ENCODE data around the gene FBL.

The FBL gene

DNA sequence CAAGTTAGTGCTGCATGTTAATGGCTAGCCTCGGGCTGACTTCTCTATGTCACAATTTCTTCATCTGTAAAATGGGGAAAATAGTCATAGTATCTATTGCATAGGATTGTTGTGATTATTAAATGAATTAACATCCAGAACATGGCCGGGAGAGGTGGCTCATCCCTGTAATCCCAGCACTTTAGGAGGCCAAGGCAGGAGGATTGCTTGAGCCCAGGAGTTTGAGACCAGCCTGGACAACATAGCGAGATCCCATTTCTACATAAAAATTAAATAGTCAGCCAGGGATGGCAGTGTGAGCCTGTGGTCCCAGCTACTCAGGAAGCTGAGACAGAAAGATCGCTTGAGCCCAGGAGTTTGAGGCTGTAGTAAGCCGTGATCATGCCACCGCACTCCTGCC lies 21.8 kb upstream of the FBL start:
- Histone ChIP-seq H3K4me3 (ENCODE audit: low read length, poor library complexity, severe bottlenecking) (no peak overlapping the region), H4K20me1 (ENCODE audit: insufficient read depth, low read length, poor library complexity, severe bottlenecking) (no peaks in the 10 kb centered on the region), H3K79me2 (ENCODE audit: insufficient read depth, low read length) (no peaks in the 10 kb centered on the region), H3K9ac (ENCODE audit: low read depth, low read length, poor library complexity, severe bottlenecking) (no peak overlapping the region), H3K9me3 (ENCODE audit: insufficient read depth, low read depth, low read length) (no peaks in the 10 kb centered on the region), H3K9me2 (replicated peaks; ENCODE audit: low read depth, low read length) (no peaks in the 10 kb centered on the region), H3K36me3 (ENCODE audit: insufficient read depth, low read length) (no peaks in the 10 kb centered on the region), H3K4me1 (ENCODE audit: insufficient read depth, low read length, poor library complexity, severe bottlenecking) (no peaks in the 10 kb centered on the region), H2AFZ (ENCODE audit: low read length) (no peak overlapping the region), H3K27me3 (ENCODE audit: insufficient read depth, low read length, poor library complexity, severe bottlenecking) (no peaks in the 10 kb centered on the region), H3F3A (ENCODE audit: low read depth) (no peaks in the 10 kb centered on the region), H3K4me2 (ENCODE audit: low read depth, low read length, poor library complexity, severe bottlenecking) (no peak overlapping the region)
- no peak for TF ChIP-seq EZH2phosphoT487 (IDR thresholded peaks at IDR 0.05; ENCODE audit: borderline replicate concordance)
- TF ChIP-seq, protein P1, sequence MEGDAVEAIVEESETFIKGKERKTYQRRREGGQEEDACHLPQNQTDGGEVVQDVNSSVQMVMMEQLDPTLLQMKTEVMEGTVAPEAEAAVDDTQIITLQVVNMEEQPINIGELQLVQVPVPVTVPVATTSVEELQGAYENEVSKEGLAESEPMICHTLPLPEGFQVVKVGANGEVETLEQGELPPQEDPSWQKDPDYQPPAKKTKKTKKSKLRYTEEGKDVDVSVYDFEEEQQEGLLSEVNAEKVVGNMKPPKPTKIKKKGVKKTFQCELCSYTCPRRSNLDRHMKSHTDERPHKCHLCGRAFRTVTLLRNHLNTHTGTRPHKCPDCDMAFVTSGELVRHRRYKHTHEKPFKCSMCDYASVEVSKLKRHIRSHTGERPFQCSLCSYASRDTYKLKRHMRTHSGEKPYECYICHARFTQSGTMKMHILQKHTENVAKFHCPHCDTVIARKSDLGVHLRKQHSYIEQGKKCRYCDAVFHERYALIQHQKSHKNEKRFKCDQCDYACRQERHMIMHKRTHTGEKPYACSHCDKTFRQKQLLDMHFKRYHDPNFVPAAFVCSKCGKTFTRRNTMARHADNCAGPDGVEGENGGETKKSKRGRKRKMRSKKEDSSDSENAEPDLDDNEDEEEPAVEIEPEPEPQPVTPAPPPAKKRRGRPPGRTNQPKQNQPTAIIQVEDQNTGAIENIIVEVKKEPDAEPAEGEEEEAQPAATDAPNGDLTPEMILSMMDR (conservative IDR thresholded peaks at IDR 0.05; ENCODE audit: low read length), result no peak

DNA sequence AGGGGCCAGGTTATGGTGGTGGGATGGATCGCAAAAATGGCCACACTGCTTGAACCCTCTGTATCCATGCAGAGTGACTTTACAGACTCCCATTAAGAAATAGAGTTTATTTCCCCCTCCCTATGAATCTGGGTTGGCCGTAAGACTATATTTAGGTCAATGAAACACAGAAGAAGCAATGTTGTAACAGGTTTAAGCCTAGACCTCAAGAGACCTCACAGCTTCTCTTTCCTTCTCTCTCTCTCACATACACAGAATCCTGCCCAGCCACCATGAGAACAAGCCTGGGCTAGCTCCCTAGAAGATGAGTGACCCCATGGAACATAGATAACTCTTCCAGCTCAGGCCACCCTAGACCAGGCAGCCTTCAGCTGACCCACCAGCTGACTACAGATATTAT lies 21.0 kb upstream of the FBL start:
- Histone ChIP-seq H4K20me1 (ENCODE audit: insufficient read depth, low read length, poor library complexity, severe bottlenecking) (no peaks in the 10 kb centered on the region), H3K9me3 (ENCODE audit: insufficient read depth, low read depth, low read length) (no peaks in the 10 kb centered on the region), H3K79me2 (ENCODE audit: insufficient read depth, low read length) (no peaks in the 10 kb centered on the region), H3K9ac (ENCODE audit: low read depth, low read length, poor library complexity, severe bottlenecking) (no peak overlapping the region), H3K4me1 (ENCODE audit: insufficient read depth, low read length, poor library complexity, severe bottlenecking) (no peaks in the 10 kb centered on the region), H3K9me2 (replicated peaks; ENCODE audit: low read depth, low read length) (no peaks in the 10 kb centered on the region), H3K27me3 (ENCODE audit: insufficient read depth, low read length, poor library complexity, severe bottlenecking) (no peaks in the 10 kb centered on the region), H3K4me3 (ENCODE audit: low read length, poor library complexity, severe bottlenecking) (no peak overlapping the region), H2AFZ (ENCODE audit: low read length) (no peak overlapping the region), H3K36me3 (ENCODE audit: insufficient read depth, low read length) (no peaks in the 10 kb centered on the region), H3K4me2 (ENCODE audit: low read depth, low read length, poor library complexity, severe bottlenecking) (no peak overlapping the region), H3F3A (ENCODE audit: low read depth) (no peaks in the 10 kb centered on the region)
- TF ChIP-seq EZH2phosphoT487 (IDR thresholded peaks at IDR 0.05; ENCODE audit: borderline replicate concordance), result no peak
- TF ChIP-seq, protein P1 (conservative IDR thresholded peaks at IDR 0.05; ENCODE audit: low read length), result no peak

DNA sequence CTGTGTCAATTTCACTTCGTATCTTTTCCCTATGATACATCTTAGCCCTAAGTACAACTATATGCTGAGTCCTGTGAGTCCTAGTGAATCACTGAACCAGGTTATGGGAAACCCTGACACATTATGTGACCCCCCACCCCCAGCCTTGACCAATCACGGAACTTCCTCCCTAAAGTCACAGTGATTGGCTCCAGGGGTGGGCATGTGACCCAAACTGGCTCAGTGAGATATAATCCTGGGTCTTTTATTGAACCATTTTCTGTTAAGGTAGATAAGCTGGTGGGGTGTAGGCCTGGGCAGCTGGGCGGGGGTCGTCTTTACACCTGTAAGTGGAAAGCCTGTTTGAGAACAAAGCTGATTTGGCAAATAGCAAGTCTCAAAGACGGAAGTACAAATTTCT lies 19.8 kb upstream of the FBL start:
- no peaks in the 10 kb centered on the region for H3F3A ChIP-seq (ENCODE audit: low read depth)
- H3K27me3 ChIP-seq (ENCODE audit: insufficient read depth, low read length, poor library complexity, severe bottlenecking), result no peaks in the 10 kb centered on the region
- no peak for TF ChIP-seq EZH2phosphoT487 (IDR thresholded peaks at IDR 0.05; ENCODE audit: borderline replicate concordance)
- TF ChIP-seq, protein P1 (conservative IDR thresholded peaks at IDR 0.05; ENCODE audit: low read length), result no peak

More for the DNA sequence above, 19.8 kb upstream of the FBL start:
- Histone ChIP-seq H3K9me3 (ENCODE audit: insufficient read depth, low read depth, low read length) (no peaks in the 10 kb centered on the region), H3K36me3 (ENCODE audit: insufficient read depth, low read length) (no peaks in the 10 kb centered on the region), H3K9ac (ENCODE audit: low read depth, low read length, poor library complexity, severe bottlenecking) (no peak overlapping the region), H3K4me3 (ENCODE audit: low read length, poor library complexity, severe bottlenecking) (no peak overlapping the region), H3K79me2 (ENCODE audit: insufficient read depth, low read length) (no peaks in the 10 kb centered on the region), H3K4me1 (ENCODE audit: insufficient read depth, low read length, poor library complexity, severe bottlenecking) (no peaks in the 10 kb centered on the region), H4K20me1 (ENCODE audit: insufficient read depth, low read length, poor library complexity, severe bottlenecking) (no peaks in the 10 kb centered on the region), H2AFZ (ENCODE audit: low read length) (no peak overlapping the region), H3K9me2 (replicated peaks; ENCODE audit: low read depth, low read length) (no peaks in the 10 kb centered on the region), H3K4me2 (ENCODE audit: low read depth, low read length, poor library complexity, severe bottlenecking) (no peak overlapping the region)
